Ovary (tissue), 3 donors: ENCODE results near the gene PPARA.

Experiments used
- CTCF ChIP-seq, 3 donors: fragments of 450-650 bp in 2 of 3; fragments of 200-600 bp in 1 of 3; IDR thresholded peaks; one replicate each; pipeline versions ENCODE4 v1.5.1 to v1.8.0; 2016 to 2022; ENCODE audit warnings: antibody characterized with exemption in 3 of 3, mild to moderate bottlenecking in 1 of 3
- POLR2A ChIP-seq: fragments of 450-650 bp; IDR thresholded peaks from one replicate; pipeline ENCODE4 v1.6.1; 2017; ENCODE audit warnings: antibody characterized with exemption, mild to moderate bottlenecking, moderate library complexity
- donor health status: DM: no; HTN: no; CAD: no.

GRCh38 chr22:46214616-46215015 lies 64.3 kb downstream of the PPARA start:
- TF ChIP-seq CTCF (IDR thresholded peaks at IDR 0.05): no peak
- no peak for TF ChIP-seq POLR2A
